Kidney epithelial cell (primary cell): Measurements from ENCODE around the gene TRDMT1. TPM values are rescaled to one million over a fixed set of nuclear protein-coding genes. Genes with fewer than 3 reads are reported as not detected.

Source experiments
- DNase-seq: peaks from one replicate; pipeline ENCODE4 v3.0.0-alpha.2; 2010; ENCODE audit warnings: low read depth
- H3K27me3 ChIP-seq: 2 replicates; pipeline ENCODE4 v1.6.0; 2011; ENCODE audit warnings: low read length; ENCODE audit not compliant: control insufficient read depth, insufficient read depth
- H3K36me3 ChIP-seq: 2 replicates; pipeline ENCODE4 v1.5.1; 2011; ENCODE audit warnings: low read length; ENCODE audit not compliant: control insufficient read depth, insufficient read depth
- H3K4me3 ChIP-seq: 2 replicates; pipeline ENCODE4 v1.5.1; 2011; ENCODE audit warnings: low read depth, mild to moderate bottlenecking, control low read depth, low read length
- CTCF ChIP-seq: IDR thresholded peaks from 2 replicates; pipeline ENCODE4 v1.5.1; 2011; ENCODE audit warnings: mild to moderate bottlenecking, moderate library complexity, low read length, control low read depth, inconsistent platforms; ENCODE audit not compliant: insufficient read depth, poor library complexity, severe bottlenecking
- total RNA-seq: library from RNA; depleted of rRNA; stranded (reverse); fragments of >200 nt; gene quantifications from 2 replicates; pipeline ENCODE4 v1.2.3, GENCODE V29; 2015

TRDMT1 gene
- total RNA-seq, 1 donor from 2014 or later, result 7.4 TPM

GRCh38 chr10:17238445-17239291, 37.2 kb upstream of the TRDMT1 start:
- peaks cover 6% of the 10 kb centered on the region for H3K36me3 ChIP-seq
- no peak for DNase-seq
- no peak for TF ChIP-seq CTCF
- no peaks in the 10 kb centered on the region for H3K27me3 ChIP-seq
- no peak overlapping the region for H3K4me3 ChIP-seq

- TF ChIP-seq CTCF, result no peak
- no peak for DNase-seq
- H3K27me3 ChIP-seq, result no peaks in the 10 kb centered on the region
- peaks cover 6% of the 10 kb centered on the region for H3K36me3 ChIP-seq
- no peak overlapping the region for H3K4me3 ChIP-seq
Observed at GRCh38 chr10:17237915-17238444, 36.5 kb upstream of the TRDMT1 start.

GRCh38 chr10:17237149-17237527, 35.7 kb upstream of the TRDMT1 start:
- Histone ChIP-seq H3K36me3 (peaks cover 6% of the 10 kb centered on the region), H3K4me3 (no peak overlapping the region), H3K27me3 (no peaks in the 10 kb centered on the region)
- DNase-seq, result no peak
- no peak for TF ChIP-seq CTCF

- Histone ChIP-seq H3K27me3 (no peaks in the 10 kb centered on the region), H3K36me3 (peaks cover 6% of the 10 kb centered on the region), H3K4me3 (no peak overlapping the region)
- no peak for DNase-seq
- TF ChIP-seq CTCF, result no peak
Observed at GRCh38 chr10:17236468-17237148, 35.1 kb upstream of the TRDMT1 start.

- TF ChIP-seq CTCF, result peak; percentile 28
- H3K4me3 ChIP-seq, result no peak overlapping the region
- no peaks in the 10 kb centered on the region for H3K27me3 ChIP-seq
- DNase-seq, result no peak
- peaks cover 6% of the 10 kb centered on the region for H3K36me3 ChIP-seq
Observed at GRCh38 chr10:17235136-17235535, 33.7 kb upstream of the TRDMT1 start.
